GM23338 (cell line): ENCODE measurements around the gene CSNK1G1.
A peak's percentile ranks its signal among the peaks of the same experiment; 100 is the strongest.

ENCODE experiments used
- CTCF ChIP-seq, 2 experiments: fragments of 200-600 bp in 1 of 2; sonication (generic) in 1 of 2; conservative IDR thresholded peaks; 2 replicates each; pipeline versions ENCODE4 v1.5.1 to v1.6.1; 2016 to 2017; ENCODE audit warnings: antibody characterized with exemption in 2 of 2, low read depth in 2 of 2, mild to moderate bottlenecking in 2 of 2, moderate library complexity in 1 of 2
- EZH2 ChIP-seq: fragments of 200-600 bp; sonication (generic); IDR thresholded peaks from one replicate; pipeline ENCODE4 v1.8.0; 2017; ENCODE audit warnings: antibody characterized with exemption, mild to moderate bottlenecking, low read depth; ENCODE audit not compliant: unreplicated experiment
- EZH2phosphoT487 ChIP-seq: fragments of 200-600 bp; sonication (generic); IDR thresholded peaks from one replicate; pipeline ENCODE4 v1.8.1; 2018; ENCODE audit warnings: antibody characterized with exemption; ENCODE audit not compliant: unreplicated experiment
- POLR2AphosphoS5 ChIP-seq: IDR thresholded peaks from 2 replicates; pipeline ENCODE4 v1.6.1; 2016; ENCODE audit warnings: antibody characterized with exemption, low read depth
- REST ChIP-seq: IDR thresholded peaks from one replicate; pipeline ENCODE4 v1.6.1; 2018; ENCODE audit warnings: antibody characterized with exemption; ENCODE audit not compliant: unreplicated experiment
- STAT1 ChIP-seq: IDR thresholded peaks from one replicate; pipeline ENCODE4 v1.6.1; 2016; ENCODE audit warnings: antibody characterized with exemption; ENCODE audit not compliant: unreplicated experiment

DNA sequence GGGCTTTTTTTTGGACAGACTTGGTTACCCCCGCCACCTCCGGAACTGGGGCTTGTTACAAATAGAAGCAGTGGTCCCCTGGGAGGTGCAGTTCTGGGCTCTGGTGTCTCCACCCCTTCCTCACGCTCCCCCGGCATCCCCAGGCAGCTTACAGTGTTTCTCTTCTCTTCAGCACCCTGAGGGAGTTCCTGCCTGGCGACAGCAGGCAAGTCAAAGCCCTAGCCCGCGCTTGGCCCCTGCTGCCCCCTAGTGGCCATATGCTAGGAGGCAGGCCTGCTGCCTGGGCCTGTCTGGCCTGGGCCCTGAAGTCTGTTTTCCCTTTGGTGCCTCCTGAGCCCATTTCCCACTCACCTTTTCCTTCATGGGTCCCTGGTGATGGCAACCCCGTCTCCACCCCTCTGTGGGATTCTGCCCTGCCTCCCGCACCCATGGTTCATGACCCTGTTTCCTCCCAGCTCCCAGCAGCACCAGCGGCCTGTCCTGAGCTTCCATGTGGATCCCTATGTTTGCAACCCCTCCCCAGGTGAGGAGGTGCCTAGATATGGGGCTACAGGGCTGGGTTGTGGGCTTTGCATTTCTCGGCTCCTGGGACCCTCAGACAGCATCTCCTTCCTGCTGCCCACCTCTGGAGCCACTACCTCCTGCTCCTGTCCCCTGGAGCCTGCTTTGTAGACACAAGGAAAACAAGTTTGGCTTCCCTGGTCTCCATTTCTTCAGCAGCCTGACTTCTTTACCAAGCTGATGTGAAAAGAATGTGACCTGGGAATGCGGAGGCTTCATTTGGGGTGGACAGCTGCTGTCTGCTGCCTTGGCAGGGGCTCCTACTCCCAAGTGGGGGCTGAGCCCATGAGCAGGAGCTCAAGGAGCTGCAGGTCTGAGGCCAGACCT lies 202.2 kb downstream of the CSNK1G1 start:
- TF ChIP-seq POLR2AphosphoS5 (peak; percentile 64), EZH2 (no peak), CTCF (conservative IDR thresholded peaks at IDR 0.05; ENCODE audit: low read depth in 2 of 2) (peak; percentile 93 to 98), EZH2phosphoT487 (no peak), STAT1 (no peak), REST (no peak)
